HG02970 (cell line): ENCODE results near the gene MAML2.

Source experiments
- ATAC-seq: cut with Tn5 transposase; IDR thresholded peaks from one replicate; pipeline ENCODE4 v1.9.1; 2021; ENCODE audit warnings: mild to moderate bottlenecking, moderate library complexity, moderate number of reproducible peaks; ENCODE audit not compliant: unreplicated experiment, low FRiP score

The MAML2 gene

GRCh38 chr11:96167203-96167758 lies 175.7 kb downstream of the MAML2 start:
- ATAC-seq: no peak

DNA sequence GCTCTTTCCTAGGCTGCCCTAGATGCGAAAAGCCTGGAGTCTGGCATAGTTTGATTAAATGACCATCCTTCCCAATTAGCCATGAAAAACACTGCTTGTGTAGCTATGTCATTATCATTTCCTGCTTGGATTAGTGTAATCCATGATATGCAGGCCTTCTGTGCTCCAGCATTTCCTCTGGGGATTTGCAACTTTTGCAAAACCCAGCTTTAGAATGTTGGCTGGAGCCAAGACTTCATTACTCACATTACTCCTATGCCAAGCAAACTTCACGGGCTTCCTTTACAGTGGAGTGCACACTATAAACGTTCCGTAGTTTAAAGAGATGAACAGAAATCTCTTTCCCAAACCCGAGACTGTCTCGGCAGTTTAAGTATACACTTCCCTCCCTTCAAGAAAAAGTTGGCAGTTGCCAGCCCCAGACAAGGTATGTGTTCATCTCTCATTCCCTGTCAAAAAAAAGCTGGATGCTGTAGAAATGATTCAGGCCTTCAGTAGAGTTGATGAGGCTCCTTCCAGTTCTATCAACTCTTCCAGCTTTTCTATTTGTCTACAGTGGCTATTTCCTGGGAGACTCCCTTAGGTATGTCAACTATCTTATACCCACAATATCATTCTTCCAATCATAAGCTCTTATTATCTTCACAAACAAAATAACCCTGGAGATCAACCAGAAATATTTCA lies 180.0 kb downstream of the MAML2 start:
- ATAC-seq: no peak

GRCh38 chr11:96161307-96162089 lies 181.5 kb downstream of the MAML2 start:
- ATAC-seq: no peak

DNA sequence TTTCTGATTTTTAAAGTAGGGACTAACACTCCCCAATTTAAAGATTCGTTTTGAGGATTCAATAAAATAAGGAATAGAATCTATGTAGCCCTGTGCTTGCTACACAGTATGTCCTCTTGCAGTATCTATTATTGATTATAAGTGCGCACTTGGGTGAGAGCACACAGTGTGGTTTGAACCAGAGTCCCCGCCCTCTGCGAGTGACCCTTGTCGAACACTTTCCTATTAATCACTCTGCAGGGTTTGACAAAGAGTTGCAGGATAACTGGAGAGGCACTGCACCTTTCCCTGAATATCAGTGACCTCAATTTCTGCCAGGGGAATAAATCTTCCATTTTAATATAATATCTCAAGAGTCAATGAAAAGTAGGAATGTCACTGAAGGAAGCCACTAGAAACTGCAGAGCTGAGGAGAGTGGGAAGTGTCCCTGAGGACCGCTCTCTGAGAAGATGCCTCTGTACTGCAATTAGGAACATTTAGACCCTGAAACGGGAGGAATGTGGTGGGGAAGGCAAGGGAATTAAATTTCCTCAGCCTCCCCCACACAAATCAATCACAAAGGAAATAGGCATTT lies 182.2 kb downstream of the MAML2 start:
- no peak for ATAC-seq

DNA sequence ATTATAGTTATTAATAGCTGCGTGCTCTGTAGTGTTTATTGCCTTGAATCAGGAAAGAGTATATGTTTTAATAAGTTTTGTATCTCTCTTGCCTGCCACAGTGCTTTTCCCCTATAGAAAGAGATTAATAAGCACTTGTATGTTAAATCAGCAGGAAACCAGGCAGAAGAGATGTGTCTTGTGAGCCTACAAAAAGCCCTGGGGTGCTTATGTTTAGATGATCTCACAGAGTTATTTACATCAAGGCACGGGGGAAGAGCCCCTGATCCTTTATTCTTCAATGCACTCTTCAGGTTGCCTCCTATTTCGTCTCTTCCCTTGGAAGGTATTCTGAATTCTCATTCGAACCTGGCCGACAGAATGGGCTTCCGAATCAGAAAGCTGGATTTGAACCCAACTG lies 183.0 kb downstream of the MAML2 start:
- no peak for ATAC-seq

DNA sequence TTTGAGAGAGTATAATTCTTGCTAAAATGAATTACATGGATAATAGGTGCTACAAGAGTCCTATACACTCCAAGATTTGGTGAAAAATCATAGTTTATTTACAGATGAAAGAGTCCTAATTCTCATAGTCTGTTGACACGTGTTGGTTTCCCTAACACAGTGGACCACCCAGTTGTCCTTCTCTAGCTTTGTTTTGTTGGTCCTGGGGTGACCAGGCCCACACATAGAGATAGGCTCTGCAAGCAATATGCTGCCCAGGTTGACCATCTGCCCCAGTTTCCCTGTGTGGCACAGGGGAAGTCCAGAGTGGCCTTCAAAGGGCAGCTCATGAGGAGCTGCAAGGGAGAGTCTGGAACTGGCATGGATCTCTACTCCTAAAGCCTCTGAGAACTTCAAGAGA lies 184.9 kb downstream of the MAML2 start:
- ATAC-seq: no peak

DNA sequence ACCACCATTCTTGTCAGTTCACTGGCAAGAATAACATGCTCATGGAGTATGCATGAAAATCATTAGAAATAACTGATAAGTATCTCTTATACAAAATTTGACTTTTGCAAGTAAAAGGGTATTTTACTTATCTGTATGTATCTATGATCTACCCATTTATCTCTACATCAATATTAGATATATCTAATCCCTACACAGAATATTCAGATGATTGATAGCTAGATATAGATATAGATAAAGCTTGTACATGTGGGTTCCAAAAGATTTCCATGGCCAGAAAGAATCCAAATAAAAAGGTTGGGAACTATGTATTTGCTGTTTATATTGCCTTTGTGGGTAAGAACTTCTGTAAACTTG lies 185.5 kb downstream of the MAML2 start:
- no peak for ATAC-seq

DNA sequence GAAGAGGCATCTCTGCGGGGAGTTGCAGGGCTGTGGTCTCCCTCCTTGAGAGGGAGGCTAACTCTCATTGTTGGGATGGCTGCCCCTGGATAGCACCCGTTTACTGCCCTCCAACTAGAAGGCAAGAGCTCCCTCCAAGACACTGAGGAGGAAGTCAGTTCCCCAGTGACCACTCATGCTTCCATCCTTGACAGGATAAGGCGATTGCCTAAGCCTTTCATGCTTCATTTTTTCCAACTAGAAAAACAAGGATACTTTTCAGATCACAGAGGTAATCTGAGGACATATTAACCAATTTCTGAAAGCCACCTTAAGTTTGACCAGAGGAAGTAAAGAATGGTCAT lies 186.6 kb downstream of the MAML2 start:
- ATAC-seq: no peak

GRCh38 chr11:96155627-96156378 lies 187.2 kb downstream of the MAML2 start:
- peak; percentile 58 for ATAC-seq

DNA sequence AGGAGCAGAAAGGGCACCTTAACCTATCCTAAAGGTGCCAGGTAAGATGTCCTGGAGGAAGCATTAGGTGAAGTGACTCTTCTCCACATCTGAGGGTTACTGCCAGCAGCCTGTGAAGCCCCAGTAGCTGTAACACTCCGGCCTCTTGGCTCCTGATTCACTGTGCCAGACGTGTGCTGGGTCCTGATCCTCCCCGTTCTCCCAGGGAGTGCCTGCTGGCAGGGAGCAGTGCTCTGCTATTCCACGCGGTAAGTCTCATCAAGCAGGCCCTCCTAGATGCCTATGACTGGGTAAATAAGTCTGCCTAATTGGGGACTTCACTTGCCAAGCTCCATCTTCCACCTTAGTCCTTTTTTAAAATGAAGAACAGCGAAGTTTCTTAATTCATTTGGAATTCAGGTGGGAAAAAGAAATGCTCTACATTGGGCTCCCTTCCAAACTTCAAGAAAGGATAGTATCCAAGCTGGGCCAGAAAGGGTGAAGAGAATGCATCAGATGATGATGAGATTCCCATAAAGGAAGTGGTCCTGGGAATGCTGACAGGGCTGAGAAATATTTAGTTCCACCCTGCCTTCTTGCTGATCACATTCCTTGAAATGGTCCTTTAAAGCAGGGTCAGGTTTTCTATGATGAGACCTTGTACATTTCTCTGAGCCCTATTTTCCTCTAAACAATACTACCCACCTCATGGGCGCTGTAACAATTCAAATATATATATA lies 188.0 kb downstream of the MAML2 start:
- no peak for ATAC-seq

- no peak for ATAC-seq
Measured at GRCh38 chr11:96152623-96153022, 190.4 kb downstream of the MAML2 start.

- ATAC-seq: no peak
Measured at GRCh38 chr11:96151501-96151900, 191.5 kb downstream of the MAML2 start.

GRCh38 chr11:96150609-96151008 lies 192.4 kb downstream of the MAML2 start:
- ATAC-seq: no peak

DNA sequence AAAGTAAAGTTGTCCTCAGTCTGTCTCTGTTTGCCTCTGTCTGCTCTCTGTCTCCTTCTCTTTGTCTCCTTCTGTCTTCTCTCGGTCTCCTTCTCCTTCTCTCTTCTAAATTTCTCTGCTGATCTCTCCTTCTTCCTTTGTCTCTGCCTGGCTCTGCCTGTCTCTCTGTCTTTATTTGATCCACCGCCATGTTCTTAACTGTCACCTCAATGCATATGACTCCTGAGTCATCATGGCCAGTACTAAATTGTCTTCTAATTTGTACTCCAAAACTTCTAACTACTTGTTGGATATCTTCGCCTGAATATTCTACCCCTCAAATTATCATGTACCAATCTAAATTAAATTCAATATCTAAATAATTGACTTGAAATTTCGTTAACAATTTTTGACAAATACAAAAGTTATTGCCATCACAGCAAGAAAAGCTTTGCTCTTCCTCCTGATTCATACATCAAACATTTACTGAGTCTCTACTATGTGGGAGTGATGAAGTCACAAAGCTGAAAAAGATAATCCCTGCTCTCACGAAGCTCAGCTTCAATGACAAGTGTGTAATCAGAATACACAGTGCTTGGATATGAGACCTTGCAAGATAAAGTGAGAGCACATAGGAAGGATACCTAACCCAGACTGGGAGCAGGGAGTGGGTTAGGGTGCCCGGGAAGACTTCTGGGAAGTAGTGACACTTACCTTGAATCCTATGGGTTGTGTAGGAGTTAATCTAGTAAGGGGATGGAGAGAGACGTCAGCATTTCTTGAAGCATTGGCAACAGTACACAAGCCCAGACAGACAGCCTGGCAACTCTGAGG lies 193.0 kb downstream of the MAML2 start:
- no peak for ATAC-seq

- no peak for ATAC-seq
Measured at GRCh38 chr11:96147906-96148486, 195.0 kb downstream of the MAML2 start.

DNA sequence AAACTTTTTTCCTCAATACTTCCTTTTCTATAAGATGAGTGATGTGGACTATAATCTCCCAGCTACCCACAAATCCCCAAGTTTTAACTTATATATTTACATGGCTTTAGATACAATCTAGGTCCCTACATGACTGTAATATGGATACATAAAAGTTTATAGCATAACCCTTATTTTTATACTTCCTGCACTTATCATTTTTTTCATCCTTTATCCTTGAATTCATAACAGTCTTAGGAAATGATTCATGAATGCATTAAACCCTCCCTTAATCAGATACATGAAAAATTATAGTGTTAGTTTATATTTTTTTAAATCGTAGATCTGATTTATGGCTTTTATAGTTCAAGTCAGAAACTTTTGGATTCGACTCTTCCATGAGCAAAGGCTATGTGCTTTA lies 195.8 kb downstream of the MAML2 start:
- no peak for ATAC-seq

DNA sequence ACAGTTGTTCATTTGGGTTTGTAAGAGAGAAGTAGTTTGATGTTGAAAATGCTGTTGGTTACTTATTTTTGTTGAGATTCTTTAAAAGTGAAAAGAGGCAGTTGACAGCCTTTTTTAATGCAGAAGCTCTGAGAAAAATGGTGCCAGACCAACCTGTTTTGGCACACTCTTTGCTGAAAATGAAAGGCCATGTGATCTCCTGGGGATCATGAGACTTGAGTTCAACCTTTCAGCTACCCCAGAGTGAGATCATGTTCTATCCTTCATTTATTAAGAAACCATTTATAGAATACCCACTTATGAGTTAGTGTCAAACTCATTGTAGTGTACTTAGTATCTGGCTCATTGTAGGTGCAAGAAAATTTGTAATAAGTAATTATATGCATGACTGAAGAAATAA lies 196.2 kb downstream of the MAML2 start:
- ATAC-seq: no peak

GRCh38 chr11:96145163-96145585 lies 197.8 kb downstream of the MAML2 start:
- no peak for ATAC-seq

- no peak for ATAC-seq
Measured at GRCh38 chr11:96144553-96144952, 198.4 kb downstream of the MAML2 start.
